K562 (cell line): ENCODE results near the gene NSF. TPM values are rescaled to one million over a fixed set of nuclear protein-coding genes. Genes with fewer than 3 reads are reported as not detected.

Experiments
- ATAC-seq: fragments of 200-7000 bp; cut with Tn5 transposase; 3 replicates; pipeline ENCODE4 v1.9.1; 2020; ENCODE audit warnings: moderate library complexity
- BruUV-seq: library from RNA; stranded (reverse); fragments of 400-500 nt; replicated peaks from 2 replicates; lab custom pipeline; 2021; lab: Mats Ljungman, UMichigan
- CTCF ChIA-PET: fragments of 300-600 bp; formaldehyde crosslinking; extraction: SDS; loops from one replicate; lab custom pipeline; 2021; ENCODE audit warnings: low intra/inter-chr PET ratio; lab: Yijun Ruan, JAX
- POLR2A ChIA-PET: fragments of 300-600, 350-650 bp; sonication (Branson Sonifier 250); formaldehyde crosslinking; extraction: SDS; loops from one replicate; lab custom pipeline; 2021; ENCODE audit warnings: antibody characterized with exemption, inconsistent platforms; lab: Yijun Ruan, JAX
- DNase-seq, 4 experiments: peaks; one replicate each; pipeline versions ENCODE4 v3.0.0 to v3.0.0-alpha.2; 2011 to 2018; ENCODE audit warnings: low spot score in 3 of 4, mixed read lengths in 3 of 4; ENCODE audit errors: extremely low read depth in 1 of 4
- FAIRE-seq: peaks from 2 replicates; lab custom pipeline; 2011; peaks lifted over from hg19 to GRCh38; lab: Jason Lieb, UNC
- H2AFZ ChIP-seq: 2 replicates; pipeline ENCODE4 v1.6.0; 2011; ENCODE audit warnings: low read depth, low read length, control low read depth, inconsistent platforms
- H3K27ac ChIP-seq: fragments of 200-600 bp; 3 replicates; pipeline ENCODE4 v1.8.0; 2011; ENCODE audit warnings: low read depth, mild to moderate bottlenecking, control low read depth, inconsistent platforms, low read length, moderate library complexity, mixed read lengths; ENCODE audit errors: extremely low read depth
- H3K27me3 ChIP-seq, 2 experiments: fragments of 300-600 bp in 1 of 2; 2 replicates in 1 of 2; 3 replicates in 1 of 2; pipeline versions ENCODE4 v1.6.0 to v1.8.0; 2011; ENCODE audit warnings: inconsistent platforms in 2 of 2, low read length in 2 of 2, mild to moderate bottlenecking in 1 of 2, mixed read lengths in 1 of 2, moderate library complexity in 1 of 2; ENCODE audit not compliant: control insufficient read depth in 2 of 2, insufficient read depth in 2 of 2
- H3K36me3 ChIP-seq: fragments of 300-600 bp; 3 replicates; pipeline ENCODE4 v1.8.0; 2011; ENCODE audit warnings: mild to moderate bottlenecking, low read length, inconsistent platforms; ENCODE audit not compliant: control insufficient read depth, insufficient read depth
- H3K4me1 ChIP-seq, 2 experiments: fragments of 200-600 bp in 1 of 2; replicated peaks in 1 of 2; 2 replicates in 1 of 2; 3 replicates in 1 of 2; pipeline versions ENCODE4 v1.5.1 to v1.8.0; 2011; ENCODE audit warnings: inconsistent platforms in 2 of 2, low read length in 2 of 2, mild to moderate bottlenecking in 1 of 2, mixed read lengths in 1 of 2, moderate library complexity in 1 of 2; ENCODE audit not compliant: control insufficient read depth in 2 of 2, insufficient read depth in 2 of 2
- H3K4me2 ChIP-seq: 2 replicates; pipeline ENCODE4 v1.6.1; 2011; ENCODE audit warnings: low read length, control low read depth, inconsistent platforms, mixed read lengths; ENCODE audit not compliant: insufficient read depth
- H3K4me3 ChIP-seq: fragments of 200-600 bp; sonication (generic), shearing (Covaris generic); 2 replicates; pipeline ENCODE4 v1.5.1; 2016; ENCODE audit warnings: control low read depth, inconsistent platforms
- H3K79me2 ChIP-seq: fragments of 200-600 bp; 3 replicates; pipeline ENCODE4 v1.8.0; 2011; ENCODE audit warnings: low read length, inconsistent platforms; ENCODE audit not compliant: control insufficient read depth, insufficient read depth
- H3K9ac ChIP-seq, 2 experiments: 2 replicates each; pipeline versions ENCODE4 v1.6.0 to v1.6.1; 2011; ENCODE audit warnings: low read depth in 2 of 2, low read length in 2 of 2, control low read depth in 1 of 2, inconsistent platforms in 1 of 2, mild to moderate bottlenecking in 1 of 2, mixed read lengths in 1 of 2; ENCODE audit not compliant: insufficient read depth in 1 of 2
- H3K9me1 ChIP-seq: one replicate; pipeline ENCODE4 v1.6.0; 2011; ENCODE audit warnings: inconsistent platforms, mild to moderate bottlenecking, low read length, moderate library complexity; ENCODE audit not compliant: control insufficient read depth, insufficient read depth
- H3K9me3 ChIP-seq: replicated peaks from 2 replicates; pipeline ENCODE4 v1.5.1; 2011; ENCODE audit warnings: low read depth, low read length, inconsistent platforms; ENCODE audit not compliant: control insufficient read depth, insufficient read depth
- H4K20me1 ChIP-seq: replicated peaks from 2 replicates; pipeline ENCODE4 v1.6.1; 2011; ENCODE audit warnings: low read length, inconsistent platforms, mixed read lengths; ENCODE audit not compliant: control insufficient read depth, insufficient read depth
- ADNP ChIP-seq: fragments of 200-800 bp; sonication (Bioruptor generic); IDR thresholded peaks from 2 replicates; pipeline ENCODE4 v1.6.1; 2016; ENCODE audit warnings: missing genetic modification characterization, missing compliant biosample characterization
- GABPB2 ChIP-seq: fragments of 250-450 bp; sonication (Bioruptor Pico); conservative IDR thresholded peaks from 2 replicates; pipeline ENCODE4 v1.5.1; 2021; ENCODE audit warnings: mild to moderate bottlenecking
- HMG20B ChIP-seq: fragments of 250-450 bp; sonication (Bioruptor Pico); IDR thresholded peaks from 2 replicates; pipeline ENCODE4 v1.5.0; 2021; ENCODE audit warnings: mild to moderate bottlenecking
- NR1H2 ChIP-seq: sonication (generic); formaldehyde crosslinking; IDR thresholded peaks from 2 replicates; pipeline ENCODE4 v1.4.0; 2020; ENCODE audit warnings: mild to moderate bottlenecking, missing genetic modification reagents
- PATZ1 ChIP-seq: fragments of 250-450 bp; sonication (Bioruptor Pico); IDR thresholded peaks from 2 replicates; pipeline ENCODE4 v1.5.0; 2020; ENCODE audit warnings: mild to moderate bottlenecking, borderline replicate concordance
- PYGO2 ChIP-seq: fragments of 450-650 bp; IDR thresholded peaks from 2 replicates; pipeline ENCODE4 v1.6.1; 2016; ENCODE audit warnings: mild to moderate bottlenecking, missing genetic modification characterization, moderate library complexity, missing compliant biosample characterization
- SIRT6 ChIP-seq: IDR thresholded peaks from one replicate; pipeline ENCODE4 v1.6.1; 2012; ENCODE audit warnings: low read depth, mild to moderate bottlenecking, control low read depth, inconsistent platforms, low read length, moderate library complexity
- ZBTB11 ChIP-seq, 3 experiments: fragments of 200-800 bp in 1 of 3; fragments of 250-450 bp in 1 of 3; fragments of 450-650 bp in 1 of 3; sonication (Bioruptor Pico) in 1 of 3; sonication (Bioruptor generic) in 1 of 3; formaldehyde crosslinking in 1 of 3; IDR thresholded peaks; 2 replicates each; pipeline versions ENCODE4 v1.6.1 to v1.8.0; 2016 to 2022; ENCODE audit warnings: mild to moderate bottlenecking in 2 of 3, missing genetic modification characterization in 2 of 3, missing compliant biosample characterization in 1 of 3, moderate library complexity in 1 of 3
- ZBTB8A ChIP-seq: fragments of 450-650 bp; IDR thresholded peaks from 2 replicates; pipeline ENCODE4 v1.6.1; 2018; ENCODE audit warnings: mild to moderate bottlenecking, moderate library complexity; ENCODE audit not compliant: partially characterized antibody
- WGBS: fragments of 100-300 bp; shearing (Covaris generic); methylation state at CpG from one replicate; pipeline ENCODE4 v1.1.6; 2016; ENCODE audit warnings: low coverage, mixed read lengths; ENCODE audit not compliant: insufficient coverage; ENCODE audit errors: missing lambda C conversion rate; 5-methylcytosine and 5-hydroxymethylcytosine counted together
- in situ Hi-C: fragments of 300-500 bp; cut with MboI; formaldehyde crosslinking; loops from 4 replicates; pipeline ENCODE4 v1.15.0; 2018; ENCODE audit warnings: inconsistent platforms, mixed read lengths
- intact Hi-C: fragments of 100-400 bp; cut with micrococcal nuclease; formaldehyde crosslinking; loops from 2 replicates; pipeline ENCODE4 v1.14.2; 2022
- polyA plus RNA-seq, 8 experiments: library from polyadenylated mRNA; depleted of rRNA in 4 of 8; stranded (reverse) in 5 of 8; unstranded in 3 of 8; fragments of >200 nt; fragmentation: Nextera tagmentation in 2 of 8; fragmentation: Illumina TruSeq in 1 of 8; extraction: Ambion mirVana in 2 of 8; extraction: Trizol in 1 of 8; gene quantifications; 2 replicates each; pipeline versions ENCODE4 v1.2.1 to v1.2.3, GENCODE V29; 2011 to 2014; ENCODE audit warnings: inconsistent platforms in 1 of 8, missing spikeins in 1 of 8
- total RNA-seq, 7 experiments: library from RNA; depleted of rRNA in 6 of 7; stranded (reverse); fragments of >200 nt in 6 of 7; fragmentation: Illumina TruSeq in 2 of 7; extraction: Trizol in 2 of 7; gene quantifications; 2 replicates each; pipeline versions ENCODE4 v1.2.1 to v1.2.3, GENCODE V29; 2011 to 2021; ENCODE audit warnings: low replicate concordance in 1 of 7

The NSF gene
- total and polyA plus RNA-seq, 9 of the 15 experiments (the other 6 are each of a cell fraction or from before 2014, with no cell fraction given): 16.7 to 39.8 (median 36.7) TPM

- no TSS peak for BruUV-seq
Measured at GRCh38 chr17:46788300-46788699, 197.8 kb downstream of the NSF start.

More at GRCh38 chr17:46788300-46788699, 197.8 kb downstream of the NSF start:
- Histone ChIP-seq H3K9me3 (no peaks in the 10 kb centered on the region), H3K27ac (no peak overlapping the region)
- in situ Hi-C loops: no loop called here
- intact Hi-C loops: no loop called here
- TF ChIP-seq ZBTB11 (CRISPR knock-in tag; IDR thresholded peaks at IDR 0.05) (no peak), HMG20B (CRISPR knock-in tag) (no peak), ZBTB8A (no peak), GABPB2 (CRISPR knock-in tag) (no peak), ADNP (no peak), PATZ1 (CRISPR knock-in tag) (no peak), SIRT6 (no peak), PYGO2 (tag) (no peak), NR1H2 (CRISPR knock-in tag) (no peak)
- TF ChIP-seq, all 486 proteins: peak for 0
- Histone ChIP-seq H3K79me2 (no peaks in the 10 kb centered on the region), H3K9ac (no peak overlapping the region), H3K4me2 (no peak overlapping the region), H2AFZ (no peak overlapping the region), H3K4me1 (peaks cover 11 to 35% of the 10 kb centered on the region in 2 experiments), H3K36me3 (no peaks in the 10 kb centered on the region), H3K27me3 (no peaks in the 10 kb centered on the region), H3K4me3 (no peak overlapping the region), H3K9me1 (no peaks in the 10 kb centered on the region), H4K20me1 (no peaks in the 10 kb centered on the region)
- ChIA-PET POLR2A (interaction anchor here (0.9 kb wide), 1 partner anchor 13 kb away, joined by 4 read pairs; no protein-coding TSS in a partner anchor), CTCF (no interaction called here)
- DNase-seq: no peak
- no peak for ATAC-seq
- no peak for FAIRE-seq
- WGBS: 59% methylated on average over 5 of the region's 5 CpGs
